Type B pancreatic cell (in vitro differentiated cells): ENCODE data around the gene AGAP3. TPM values are rescaled to one million over a fixed set of nuclear protein-coding genes. Genes with fewer than 3 reads are reported as not detected.

Experiments
- DNase-seq: peaks from one replicate; pipeline ENCODE4 v3.0.0; 2021; ENCODE audit warnings: mixed read lengths; ENCODE audit not compliant: unreplicated experiment; ENCODE audit errors: extremely low spot score
- H3K27ac Mint-ChIP-seq: 2 replicates; pipeline ENCODE4 v1.8.0; 2021; ENCODE audit warnings: mild to moderate bottlenecking, mixed read lengths
- H3K27me3 Mint-ChIP-seq: 2 replicates; pipeline ENCODE4 v1.8.0; 2021; ENCODE audit warnings: mixed read lengths
- H3K36me3 Mint-ChIP-seq: 2 replicates; pipeline ENCODE4 v1.8.0; 2021; ENCODE audit warnings: mixed read lengths
- H3K4me1 Mint-ChIP-seq: one replicate; pipeline ENCODE4 v1.8.0; 2021; ENCODE audit warnings: mixed read lengths; ENCODE audit not compliant: unreplicated experiment
- H3K4me3 Mint-ChIP-seq: 2 replicates; pipeline ENCODE4 v1.8.0; 2021; ENCODE audit warnings: mild to moderate bottlenecking, mixed read lengths
- H3K9me3 Mint-ChIP-seq: 2 replicates; pipeline ENCODE4 v1.8.0; 2021; ENCODE audit warnings: mixed read lengths
- CTCF ChIP-seq: fragments of 200-600 bp; sonication (generic); conservative IDR thresholded peaks from 2 replicates; pipeline ENCODE4 v1.5.0; 2021; ENCODE audit warnings: antibody characterized with exemption, mild to moderate bottlenecking
- total RNA-seq: library from RNA; stranded (reverse); gene quantifications from 2 replicates; pipeline ENCODE4 v1.2.1, GENCODE V29; 2021; ENCODE audit warnings: low replicate concordance

The AGAP3 gene
- total RNA-seq, 1 donor from 2014 or later: 114 TPM

- Mint-ChIP-seq H3K27ac (no peak overlapping the region), H3K27me3 (peaks cover 3% of the 10 kb centered on the region), H3K4me3 (no peak overlapping the region), H3K4me1 (peaks cover 16% of the 10 kb centered on the region), H3K9me3 (no peaks in the 10 kb centered on the region), H3K36me3 (no peaks in the 10 kb centered on the region)
- no peak for TF ChIP-seq CTCF
- DNase-seq: no peak
Observed at GRCh38 chr7:151043959-151044358, 42.3 kb upstream of the AGAP3 start.

- TF ChIP-seq CTCF: no peak
- Mint-ChIP-seq H3K27me3 (peaks cover 9% of the 10 kb centered on the region), H3K36me3 (no peaks in the 10 kb centered on the region), H3K27ac (no peak overlapping the region), H3K4me1 (peaks cover 5% of the 10 kb centered on the region), H3K9me3 (no peaks in the 10 kb centered on the region), H3K4me3 (no peak overlapping the region)
- DNase-seq: no peak
Observed at GRCh38 chr7:151045262-151045661, 41.0 kb upstream of the AGAP3 start.

GRCh38 chr7:151045967-151046366 is 40.3 kb upstream of the AGAP3 start:
- DNase-seq: no peak
- Mint-ChIP-seq H3K4me3 (no peak overlapping the region), H3K4me1 (peaks cover 5% of the 10 kb centered on the region), H3K9me3 (no peaks in the 10 kb centered on the region), H3K36me3 (no peaks in the 10 kb centered on the region), H3K27ac (no peak overlapping the region), H3K27me3 (peaks cover 14% of the 10 kb centered on the region)
- TF ChIP-seq CTCF: no peak

- Mint-ChIP-seq H3K4me1 (peaks cover 5% of the 10 kb centered on the region), H3K4me3 (no peak overlapping the region), H3K36me3 (no peaks in the 10 kb centered on the region), H3K27me3 (peaks cover 14% of the 10 kb centered on the region), H3K27ac (no peak overlapping the region), H3K9me3 (no peaks in the 10 kb centered on the region)
- TF ChIP-seq CTCF: no peak
- DNase-seq: no peak
Observed at GRCh38 chr7:151046603-151047573, 39.4 kb upstream of the AGAP3 start.

- no peak for TF ChIP-seq CTCF
- H3K4me3 Mint-ChIP-seq: no peak within 1 kb of the TSS
Observed at GRCh38 chr7:151047976-151048815, 38.1 kb upstream of the AGAP3 start, which contains the start of gene ASIC3. Gene ASIC3, plus strand, starts transcription at chr7:151048531. Its CDS starts 355 bp downstream, at chr7:151048886.

More at GRCh38 chr7:151047976-151048815, 38.1 kb upstream of the AGAP3 start, which contains the start of gene ASIC3:
- H3K4me1 Mint-ChIP-seq: peaks cover 5% of the 10 kb centered on the region
- peaks cover 4% of the 10 kb centered on the region for H3K36me3 Mint-ChIP-seq
- peaks cover 20% of the 10 kb centered on the region for H3K27me3 Mint-ChIP-seq
- no peak within 1 kb of the TSS for H3K27ac Mint-ChIP-seq
- no peak for DNase-seq
- no peaks in the 10 kb centered on the region for H3K9me3 Mint-ChIP-seq
